Stimulated activated CD4-positive, alpha-beta T cell treated with anti-CD3 and anti-CD28 coated beads, TNF-alpha, amount 100 ng/mL, for 4 hours (primary cell): Measurements from ENCODE around the gene SMG7.

Experiments
- DNase-seq, 3 experiments: peaks; one replicate each; pipeline ENCODE4 v3.0.0-alpha.2; 2020; ENCODE audit warnings: low read depth in 3 of 3

Gene SMG7

GRCh38 chr1:183512450-183512849 is 40.2 kb downstream of the SMG7 start:
- no peak for DNase-seq

- DNase-seq: no peak
Observed at GRCh38 chr1:183514235-183514634, 41.9 kb downstream of the SMG7 start.

- no peak for DNase-seq
Observed at GRCh38 chr1:183515002-183515689, 42.8 kb downstream of the SMG7 start.

GRCh38 chr1:183516725-183517124 is 44.4 kb downstream of the SMG7 start:
- no peak for DNase-seq

- no peak for DNase-seq
Observed at GRCh38 chr1:183517401-183517800, 45.1 kb downstream of the SMG7 start.

GRCh38 chr1:183520379-183520778 is 48.1 kb downstream of the SMG7 start:
- DNase-seq: no peak

- DNase-seq: no peak
Observed at GRCh38 chr1:183522104-183522503, 49.8 kb downstream of the SMG7 start.

GRCh38 chr1:183528577-183528976 is 56.3 kb downstream of the SMG7 start:
- DNase-seq: no peak

GRCh38 chr1:183533617-183534174 is 61.4 kb downstream of the SMG7 start:
- DNase-seq: no peak

- no peak for DNase-seq
Observed at GRCh38 chr1:183537405-183537804, 65.1 kb downstream of the SMG7 start.

- DNase-seq: no peak
Observed at GRCh38 chr1:183543619-183544204, 71.4 kb downstream of the SMG7 start.

- DNase-seq: no peak
Observed at GRCh38 chr1:183544598-183545297, 72.4 kb downstream of the SMG7 start.

GRCh38 chr1:183546427-183546826 is 74.1 kb downstream of the SMG7 start:
- no peak for DNase-seq

GRCh38 chr1:183548116-183548515 is 75.8 kb downstream of the SMG7 start:
- DNase-seq: no peak

GRCh38 chr1:183550915-183551314 is 78.6 kb downstream of the SMG7 start:
- no peak for DNase-seq

GRCh38 chr1:183551924-183552323 is 79.6 kb downstream of the SMG7 start:
- no peak for DNase-seq

- no peak for DNase-seq
Observed at GRCh38 chr1:183552441-183552840, 80.1 kb downstream of the SMG7 start.

GRCh38 chr1:183552891-183553290 is 80.6 kb downstream of the SMG7 start:
- no peak for DNase-seq

GRCh38 chr1:183553331-183553730 is 81.0 kb downstream of the SMG7 start:
- DNase-seq: no peak

GRCh38 chr1:183553764-183554163 is 81.5 kb downstream of the SMG7 start:
- no peak for DNase-seq

GRCh38 chr1:183554577-183554976 is 82.3 kb downstream of the SMG7 start:
- DNase-seq: no peak

- DNase-seq: no peak
Observed at GRCh38 chr1:183559061-183559460, 86.8 kb downstream of the SMG7 start.

GRCh38 chr1:183562701-183563100 is 90.4 kb downstream of the SMG7 start:
- no peak for DNase-seq
